K562 (cell line): ENCODE data around the gene UNC119. TPM values are rescaled to one million over a fixed set of nuclear protein-coding genes. Genes with fewer than 3 reads are reported as not detected.

ENCODE experiments used
- ARID4B ChIP-seq: sonication (generic); formaldehyde crosslinking; IDR thresholded peaks from 2 replicates; pipeline ENCODE4 v1.8.0; 2022; ENCODE audit warnings: mild to moderate bottlenecking, missing genetic modification reagents
- COPS2 ChIP-seq: fragments of 450-650 bp; conservative IDR thresholded peaks from 2 replicates; pipeline ENCODE4 v1.6.1; 2016; ENCODE audit warnings: mild to moderate bottlenecking, moderate library complexity
- CREB5 ChIP-seq: fragments of 250-450 bp; sonication (Bioruptor Pico); IDR thresholded peaks from 2 replicates; pipeline ENCODE4 v1.5.0; 2020; ENCODE audit warnings: mild to moderate bottlenecking
- CTCFL ChIP-seq: IDR thresholded peaks from 2 replicates; pipeline ENCODE4 v1.6.1; 2011; ENCODE audit warnings: borderline replicate concordance, low read depth, mild to moderate bottlenecking, moderate library complexity, low read length; ENCODE audit not compliant: insufficient read depth, poor library complexity, severe bottlenecking
- MBD2 ChIP-seq: sonication (generic); IDR thresholded peaks from 2 replicates; pipeline ENCODE4 v1.6.1; 2016; ENCODE audit warnings: low read depth, borderline replicate concordance
- NFRKB ChIP-seq: fragments of 450-650 bp; IDR thresholded peaks from 2 replicates; pipeline ENCODE4 v1.6.1; 2016; ENCODE audit warnings: low read depth
- NR2C2 ChIP-seq, 2 experiments: fragments of 200-800 bp in 1 of 2; sonication (Bioruptor generic) in 1 of 2; sonication (generic) in 1 of 2; formaldehyde crosslinking in 1 of 2; IDR thresholded peaks; 2 replicates each; pipeline versions ENCODE4 v1.6.1 to v1.8.0; 2016 to 2022; ENCODE audit warnings: mild to moderate bottlenecking in 1 of 2, missing compliant biosample characterization in 1 of 2, missing genetic modification characterization in 1 of 2, missing genetic modification reagents in 1 of 2
- PML ChIP-seq: IDR thresholded peaks from 2 replicates; pipeline ENCODE4 v1.6.1; 2012; ENCODE audit warnings: low read length, inconsistent platforms
- PRDM10 ChIP-seq: fragments of 450-650 bp; IDR thresholded peaks from 2 replicates; pipeline ENCODE4 v1.6.1; 2018; ENCODE audit not compliant: partially characterized antibody
- RUNX1 ChIP-seq: sonication (generic); IDR thresholded peaks from 2 replicates; pipeline ENCODE4 v1.6.1; 2016; ENCODE audit warnings: antibody characterized with exemption, low read depth
- SNIP1 ChIP-seq: fragments of 450-650 bp; IDR thresholded peaks from 2 replicates; pipeline ENCODE4 v1.7.1; 2017; ENCODE audit warnings: low read depth, mild to moderate bottlenecking
- U2AF1 ChIP-seq: fragments of 200-400 bp; formaldehyde crosslinking; optimal IDR thresholded peaks from 2 replicates; pipeline ENCODE3; 2017; ENCODE audit warnings: mild to moderate bottlenecking, low read depth, low read length, moderate library complexity
- ZBTB8A ChIP-seq: fragments of 450-650 bp; IDR thresholded peaks from 2 replicates; pipeline ENCODE4 v1.6.1; 2018; ENCODE audit warnings: mild to moderate bottlenecking, moderate library complexity; ENCODE audit not compliant: partially characterized antibody
- ZFP36 ChIP-seq: fragments of 150-350 bp; IDR thresholded peaks from 2 replicates; pipeline ENCODE4 v1.6.1; 2018; ENCODE audit warnings: low read length, low read depth; ENCODE audit not compliant: partially characterized antibody
- ZFX ChIP-seq: sonication (generic); formaldehyde crosslinking; IDR thresholded peaks from 2 replicates; pipeline ENCODE4 v1.8.0; 2022; ENCODE audit warnings: mild to moderate bottlenecking, missing genetic modification reagents, moderate library complexity
- ZNF584 ChIP-seq: fragments of 200-800 bp; sonication (Bioruptor generic); IDR thresholded peaks from 2 replicates; pipeline ENCODE4 v1.6.1; 2016; ENCODE audit warnings: low read depth, mild to moderate bottlenecking, missing genetic modification characterization, missing compliant biosample characterization
- polyA plus RNA-seq, 8 experiments: library from polyadenylated mRNA; depleted of rRNA in 4 of 8; stranded (reverse) in 5 of 8; unstranded in 3 of 8; fragments of >200 nt; fragmentation: Nextera tagmentation in 2 of 8; fragmentation: Illumina TruSeq in 1 of 8; extraction: Ambion mirVana in 2 of 8; extraction: Trizol in 1 of 8; gene quantifications; 2 replicates each; pipeline versions ENCODE4 v1.2.1 to v1.2.3, GENCODE V29; 2011 to 2014; ENCODE audit warnings: inconsistent platforms in 1 of 8, missing spikeins in 1 of 8
- total RNA-seq, 7 experiments: library from RNA; depleted of rRNA in 6 of 7; stranded (reverse); fragments of >200 nt in 6 of 7; fragmentation: Illumina TruSeq in 2 of 7; extraction: Trizol in 2 of 7; gene quantifications; 2 replicates each; pipeline versions ENCODE4 v1.2.1 to v1.2.3, GENCODE V29; 2011 to 2021; ENCODE audit warnings: low replicate concordance in 1 of 7

UNC119 gene
- total and polyA plus RNA-seq, 9 of the 15 experiments (the other 6 are each of a cell fraction or from before 2014, with no cell fraction given), result 0.37 to 47.7 (median 16.3) TPM

GRCh38 chr17:28527181-28527681 lies 25.2 kb downstream of the UNC119 start (continued):
- no peak for TF ChIP-seq ARID4B (CRISPR knock-in tag)
- TF ChIP-seq NR2C2 (CRISPR knock-in tag; IDR thresholded peaks at IDR 0.05), result peak; percentile 84
- peak; percentile 72; the same call in 1 of the 2 replicates for TF ChIP-seq NR2C2 (tag; IDR thresholded peaks at IDR 0.05)
- TF ChIP-seq ZFP36, result no peak
- no peak for TF ChIP-seq PRDM10
- TF ChIP-seq CTCFL, result no peak
- no peak for TF ChIP-seq ZBTB8A
- TF ChIP-seq COPS2, result no peak
- no peak for TF ChIP-seq NFRKB
- peak; percentile 89; the same call in 1 of the 2 replicates for TF ChIP-seq ZNF584
- TF ChIP-seq PML, result peak; percentile 97
- TF ChIP-seq RUNX1, result peak; percentile 87; the same call in 1 of the 2 replicates
- TF ChIP-seq ZFX (CRISPR knock-in tag), result peak; percentile 49; the same call in 1 of the 2 replicates
- TF ChIP-seq MBD2, result peak; percentile 56
- no peak for TF ChIP-seq U2AF1
- no peak for TF ChIP-seq SNIP1
- TF ChIP-seq CREB5 (CRISPR knock-in tag), result no peak
